Measurements from ENCODE around the gene NOP14. TPM values are rescaled to one million over a fixed set of nuclear protein-coding genes. Genes with fewer than 3 reads are reported as not detected.
A peak's percentile ranks its signal among the peaks of the same experiment; 100 is the strongest.

The NOP14 gene
- 10 to 100 TPM; 21.2 to 33.1 (median 23.0) TPM for total RNA-seq

DNA sequence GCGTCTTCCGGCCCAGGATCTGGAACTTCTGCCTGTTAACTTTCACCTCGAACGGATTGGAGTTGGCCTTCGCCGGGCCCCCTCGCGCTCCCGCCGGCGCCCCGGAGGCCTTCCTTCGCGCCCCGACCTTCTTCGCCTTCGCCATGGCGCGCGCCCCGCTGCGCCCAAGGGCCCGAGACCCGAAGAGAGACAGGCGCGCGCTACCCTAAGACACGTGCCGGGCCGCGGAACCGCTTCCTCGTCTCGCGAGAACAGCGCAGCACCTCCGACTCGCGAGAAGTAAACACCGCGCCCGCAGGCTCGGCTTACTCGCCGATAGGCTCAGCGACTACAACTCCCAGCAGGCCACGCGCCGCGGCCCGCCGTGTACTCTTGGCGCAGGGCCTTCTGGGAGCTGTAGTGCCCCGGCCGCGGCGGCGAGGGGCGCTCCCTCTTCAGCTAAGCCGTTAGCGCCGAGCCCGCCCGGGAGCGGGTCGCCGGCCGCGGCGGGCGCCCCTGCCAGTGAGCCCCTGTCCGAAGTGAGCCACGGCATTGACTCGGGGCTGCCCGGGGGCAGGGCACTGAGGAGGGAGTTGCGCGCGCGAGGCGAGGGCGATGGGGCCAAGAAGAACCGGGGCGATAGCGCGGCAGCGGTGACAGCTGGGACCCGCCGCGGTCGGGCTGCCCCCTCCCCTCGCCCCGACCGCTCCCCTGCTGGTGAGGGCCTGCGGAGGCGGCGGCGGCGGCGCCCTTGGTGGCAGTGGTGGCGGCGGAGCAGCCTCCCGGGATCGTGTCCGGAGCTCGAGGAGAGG is at the start of gene NOP14, which contains the start of gene GRK4:
TSS of gene NOP14 (minus strand) at position 232 of the 791 bp plus-strand sequence. CDS start at position 145, 87 bp downstream.
TSS of gene GRK4 (plus strand) at position 397 of the 791 bp plus-strand sequence. CDS start 500 bp downstream, outside the sequence.
- H3K4me3 ChIP-seq (ENCODE audit: low read depth, poor library complexity, severe bottlenecking) = peak within 1 kb of the TSS; percentile 91
- peak; percentile 96 to 99 for DNase-seq (ENCODE audit: low spot score in 2 of 2)
- 2% methylated on average over 9 of the region's 105 CpGs; no CpG with 5 or more reads in 1 of the 2 donors for WGBS, 2 donors
- TF ChIP-seq CTCF (IDR thresholded peaks at IDR 0.05) (no peak), POLR2A (IDR thresholded peaks at IDR 0.05) (no peak)
- intact Hi-C loops (cut with DNase I; ENCODE audit: low total_unique reads) = no loop called here

DNA sequence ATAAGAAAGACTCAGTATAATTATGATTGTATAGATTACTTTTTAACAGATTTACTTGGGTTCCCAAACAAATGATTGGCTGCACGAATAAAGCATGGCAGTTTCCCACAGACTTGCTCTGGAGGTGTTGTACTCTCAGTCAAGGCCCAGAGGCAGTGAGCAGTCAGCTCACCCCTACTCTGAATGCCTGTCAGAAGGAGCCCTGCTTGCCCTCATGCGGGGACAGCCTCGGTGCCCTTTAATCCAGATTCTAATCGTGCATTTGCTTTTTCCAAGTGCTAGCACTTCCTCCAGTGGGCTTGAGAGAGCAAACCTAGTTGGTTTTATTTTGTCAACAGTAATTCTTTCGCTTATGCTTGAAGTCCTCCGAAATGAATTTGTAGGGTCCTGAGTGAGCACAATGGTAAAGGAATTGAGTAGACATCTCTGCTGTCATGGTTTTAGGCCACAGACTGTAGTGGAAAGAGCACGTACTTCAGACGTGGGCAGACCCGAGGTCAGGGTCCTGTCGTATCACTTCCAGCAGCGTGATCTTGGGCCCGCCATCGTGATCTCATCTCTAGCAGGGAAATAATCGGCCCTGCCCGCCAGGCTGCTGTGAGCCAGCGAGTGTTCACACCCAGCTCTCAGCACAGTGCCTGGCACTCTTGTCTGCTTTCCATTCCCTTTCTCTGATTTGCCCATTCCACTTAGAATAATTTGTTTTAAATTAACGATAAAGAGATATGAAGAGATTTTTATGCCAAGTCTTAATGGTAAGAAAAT is 48.4 kb upstream of the NOP14 start:
- no peak overlapping the region for H3K4me3 ChIP-seq (ENCODE audit: low read depth, poor library complexity, severe bottlenecking)
- TF ChIP-seq CTCF (IDR thresholded peaks at IDR 0.05) (no peak), POLR2A (IDR thresholded peaks at IDR 0.05) (no peak)
- DNase-seq (ENCODE audit: low spot score in 2 of 2) = no peak
- intact Hi-C loops (cut with DNase I; ENCODE audit: low total_unique reads) = no loop called here
- WGBS, 2 donors = 88% methylated on average over 17 of the region's 17 CpGs

DNA sequence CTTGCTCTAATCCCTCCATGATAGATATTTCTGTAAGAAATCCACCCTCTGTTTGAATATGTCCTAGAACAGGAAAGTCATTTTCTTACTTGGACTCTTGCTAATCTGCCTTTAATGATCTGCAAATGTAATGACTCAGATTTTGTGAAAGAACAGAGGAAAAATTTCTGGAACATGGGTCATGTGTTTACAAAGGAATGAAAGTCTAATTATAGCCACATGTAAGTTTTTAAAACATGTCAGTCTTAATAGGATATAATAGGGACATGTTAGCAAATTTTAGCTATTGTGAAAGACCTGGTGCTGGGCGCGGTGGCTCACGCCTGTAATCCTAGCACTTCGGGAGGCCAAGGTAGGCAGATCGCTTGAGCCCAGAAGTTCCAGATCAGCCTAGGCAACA is 47.8 kb upstream of the NOP14 start:
- peak; percentile 46 to 89 for DNase-seq (ENCODE audit: low spot score in 2 of 2)
- H3K4me3 ChIP-seq (ENCODE audit: low read depth, poor library complexity, severe bottlenecking) = no peak overlapping the region
- 32 to 45% methylated on average over 5 of the region's 5 CpGs for WGBS, 2 donors
- TF ChIP-seq POLR2A (IDR thresholded peaks at IDR 0.05) (no peak), CTCF (IDR thresholded peaks at IDR 0.05) (no peak)
- intact Hi-C loops (cut with DNase I; ENCODE audit: low total_unique reads) = no loop called here

GRCh38 chr4:3010577-3010976 is 47.4 kb upstream of the NOP14 start:
- intact Hi-C loops (cut with DNase I; ENCODE audit: low total_unique reads) = no loop called here
- no peak for DNase-seq (ENCODE audit: low spot score in 2 of 2)
- 43 to 44% methylated on average over 2 of the region's 2 CpGs for WGBS, 2 donors
- TF ChIP-seq CTCF (IDR thresholded peaks at IDR 0.05) (no peak), POLR2A (IDR thresholded peaks at IDR 0.05) (no peak)
- H3K4me3 ChIP-seq (ENCODE audit: low read depth, poor library complexity, severe bottlenecking) = no peak overlapping the region

DNA sequence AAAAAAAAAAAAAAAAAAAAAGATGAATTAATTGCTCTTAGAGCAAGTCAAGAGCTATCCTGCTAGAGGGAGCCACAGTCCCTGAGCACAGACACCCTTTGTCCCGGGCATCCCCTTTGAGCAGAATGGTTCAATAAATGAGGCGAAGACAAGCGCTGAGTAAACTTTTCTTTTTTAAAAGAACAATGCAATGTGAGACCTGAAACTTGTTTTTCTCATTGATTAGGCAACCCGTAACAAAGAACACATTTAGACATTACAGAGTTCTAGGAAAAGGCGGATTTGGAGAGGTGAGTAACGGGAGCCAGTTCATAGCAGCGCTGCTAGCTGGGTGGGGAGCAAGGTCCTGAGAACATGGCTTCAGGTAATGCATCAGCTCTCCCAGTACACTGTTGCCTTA is 46.2 kb upstream of the NOP14 start:
- no peak for TF ChIP-seq CTCF (IDR thresholded peaks at IDR 0.05)
- TF ChIP-seq POLR2A (IDR thresholded peaks at IDR 0.05) = no peak
- no peak overlapping the region for H3K4me3 ChIP-seq (ENCODE audit: low read depth, poor library complexity, severe bottlenecking)
- WGBS, 2 donors = 40 to 49% methylated on average over 7 of the region's 7 CpGs
- intact Hi-C loops (cut with DNase I; ENCODE audit: low total_unique reads) = no loop called here
- DNase-seq (ENCODE audit: low spot score in 2 of 2) = no peak

All from lower leg skin (tissue), 4 donors.